Neural cell (in vitro differentiated cells): ENCODE results near the gene EYA2.

Experiments
- EP300 ChIP-seq: fragments of 450-650 bp; conservative IDR thresholded peaks from 2 replicates; pipeline ENCODE4 v1.6.1; 2014; ENCODE audit warnings: antibody characterized with exemption, mild to moderate bottlenecking, moderate library complexity; ENCODE audit not compliant: poor library complexity, severe bottlenecking
- EZH2 ChIP-seq: fragments of 200-600, 300-800 bp; shearing (Covaris generic), sonication (generic); IDR thresholded peaks from 2 replicates; pipeline ENCODE4 v1.6.1; 2014; ENCODE audit warnings: antibody characterized with exemption, low read length, borderline replicate concordance, mild to moderate bottlenecking; ENCODE audit not compliant: insufficient read depth, poor library complexity, severe bottlenecking
- MXI1 ChIP-seq: fragments of 450-650 bp; conservative IDR thresholded peaks from 2 replicates; pipeline ENCODE4 v1.6.1; 2014; ENCODE audit warnings: antibody characterized with exemption, mild to moderate bottlenecking; ENCODE audit not compliant: poor library complexity, severe bottlenecking
- POLR2AphosphoS5 ChIP-seq: IDR thresholded peaks from 2 replicates; pipeline ENCODE4 v1.6.1; 2012
- RAD21 ChIP-seq: fragments of 450-650 bp; conservative IDR thresholded peaks from 2 replicates; pipeline ENCODE4 v1.6.1; 2014; ENCODE audit warnings: antibody characterized with exemption, mild to moderate bottlenecking, moderate library complexity
- TF ChIP-seq, protein P1 (sequence below): fragments of 450-650 bp; IDR thresholded peaks from 2 replicates; pipeline ENCODE4 v1.5.1; 2014; ENCODE audit warnings: antibody characterized with exemption, mild to moderate bottlenecking, moderate library complexity; ENCODE audit not compliant: poor library complexity, severe bottlenecking

DNA sequence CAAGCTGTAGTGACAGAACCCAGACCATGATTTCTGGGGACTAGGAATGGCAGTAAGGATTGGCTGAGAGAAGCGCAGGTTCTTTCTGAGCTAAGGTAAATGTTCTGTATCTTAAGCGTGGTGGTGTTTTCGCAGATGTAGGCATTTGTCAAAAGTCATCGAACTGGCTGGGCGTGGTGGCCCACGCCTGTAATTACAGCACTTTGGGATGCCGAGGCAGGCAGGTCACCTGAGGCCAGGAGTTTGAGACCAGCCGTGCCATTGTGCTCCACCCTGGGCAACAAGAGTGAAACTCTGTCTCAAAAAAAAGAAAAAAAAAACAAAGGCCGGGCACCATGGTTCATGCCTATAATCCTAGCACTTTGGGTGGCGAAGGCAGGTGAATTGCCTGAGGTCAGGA lies 40.7 kb upstream of the EYA2 start:
- TF ChIP-seq, protein P1, sequence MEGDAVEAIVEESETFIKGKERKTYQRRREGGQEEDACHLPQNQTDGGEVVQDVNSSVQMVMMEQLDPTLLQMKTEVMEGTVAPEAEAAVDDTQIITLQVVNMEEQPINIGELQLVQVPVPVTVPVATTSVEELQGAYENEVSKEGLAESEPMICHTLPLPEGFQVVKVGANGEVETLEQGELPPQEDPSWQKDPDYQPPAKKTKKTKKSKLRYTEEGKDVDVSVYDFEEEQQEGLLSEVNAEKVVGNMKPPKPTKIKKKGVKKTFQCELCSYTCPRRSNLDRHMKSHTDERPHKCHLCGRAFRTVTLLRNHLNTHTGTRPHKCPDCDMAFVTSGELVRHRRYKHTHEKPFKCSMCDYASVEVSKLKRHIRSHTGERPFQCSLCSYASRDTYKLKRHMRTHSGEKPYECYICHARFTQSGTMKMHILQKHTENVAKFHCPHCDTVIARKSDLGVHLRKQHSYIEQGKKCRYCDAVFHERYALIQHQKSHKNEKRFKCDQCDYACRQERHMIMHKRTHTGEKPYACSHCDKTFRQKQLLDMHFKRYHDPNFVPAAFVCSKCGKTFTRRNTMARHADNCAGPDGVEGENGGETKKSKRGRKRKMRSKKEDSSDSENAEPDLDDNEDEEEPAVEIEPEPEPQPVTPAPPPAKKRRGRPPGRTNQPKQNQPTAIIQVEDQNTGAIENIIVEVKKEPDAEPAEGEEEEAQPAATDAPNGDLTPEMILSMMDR: no peak
- no peak for TF ChIP-seq RAD21
- TF ChIP-seq POLR2AphosphoS5: no peak
- TF ChIP-seq MXI1: no peak
- TF ChIP-seq EZH2: no peak
- no peak for TF ChIP-seq EP300
